Central memory CD8-positive, alpha-beta T cell (primary cell): Measurements from ENCODE around the gene TMEM164.

Experiments used
- ATAC-seq: fragments of 150-1000 bp; cut with Tn5 transposase; replicated peaks from 2 replicates; pipeline ENCODE4 v1.10.0; 2022; ENCODE audit warnings: mild to moderate bottlenecking, moderate FRiP score, moderate number of reproducible peaks; ENCODE audit not compliant: poor library complexity, severe bottlenecking; ENCODE audit errors: extremely low read depth
- DNase-seq, 2 donors: peaks; one replicate each; pipeline ENCODE4 v3.0.0; 2021; ENCODE audit warnings: low spot score in 2 of 2
- H3K27ac Mint-ChIP-seq: one replicate; pipeline ENCODE4 v1.8.0; 2022; ENCODE audit warnings: low read depth, mild to moderate bottlenecking, moderate library complexity, mixed read lengths
- H3K27me3 Mint-ChIP-seq: one replicate; pipeline ENCODE4 v1.8.0; 2022; ENCODE audit warnings: mixed read lengths
- H3K36me3 Mint-ChIP-seq: one replicate; pipeline ENCODE4 v1.8.0; 2022; ENCODE audit warnings: mild to moderate bottlenecking, moderate library complexity, mixed read lengths; ENCODE audit not compliant: insufficient read depth
- H3K4me1 Mint-ChIP-seq: one replicate; pipeline ENCODE4 v1.8.0; 2022; ENCODE audit warnings: mixed read lengths
- H3K4me3 Mint-ChIP-seq: one replicate; pipeline ENCODE4 v1.8.0; 2022; ENCODE audit warnings: mild to moderate bottlenecking, moderate library complexity, mixed read lengths
- H3K9me3 Mint-ChIP-seq: one replicate; pipeline ENCODE4 v1.8.0; 2022; ENCODE audit warnings: mixed read lengths

TMEM164 gene

GRCh38 chrX:110070970-110071369 lies 68.1 kb downstream of the TMEM164 start:
- H3K27me3 Mint-ChIP-seq: no peaks in the 10 kb centered on the region
- ATAC-seq (no peak), DNase-seq (no peak)
- no peak overlapping the region for H3K4me3 Mint-ChIP-seq
- peaks cover 2% of the 10 kb centered on the region for H3K4me1 Mint-ChIP-seq
- H3K36me3 Mint-ChIP-seq: peaks cover 5% of the 10 kb centered on the region
- H3K27ac Mint-ChIP-seq: no peak overlapping the region
- H3K9me3 Mint-ChIP-seq: peaks cover under 1% of the 10 kb centered on the region

- H3K4me3 Mint-ChIP-seq: no peak overlapping the region
- peaks cover 4% of the 10 kb centered on the region for H3K36me3 Mint-ChIP-seq
- ATAC-seq (no peak), DNase-seq (no peak)
- no peak overlapping the region for H3K27ac Mint-ChIP-seq
- H3K9me3 Mint-ChIP-seq: peaks cover 3% of the 10 kb centered on the region
- no peaks in the 10 kb centered on the region for H3K27me3 Mint-ChIP-seq
- H3K4me1 Mint-ChIP-seq: peaks cover 11% of the 10 kb centered on the region
Measured at GRCh38 chrX:110081320-110081719, 78.4 kb downstream of the TMEM164 start.

GRCh38 chrX:110081740-110082139 lies 78.8 kb downstream of the TMEM164 start:
- ATAC-seq (no peak), DNase-seq (no peak)
- H3K4me1 Mint-ChIP-seq: peaks cover 11% of the 10 kb centered on the region

GRCh38 chrX:110082161-110082560 lies 79.2 kb downstream of the TMEM164 start:
- no peak for DNase-seq
- Mint-ChIP-seq H3K4me1 (peaks cover 12% of the 10 kb centered on the region), H3K36me3 (peaks cover 5% of the 10 kb centered on the region), H3K27me3 (no peaks in the 10 kb centered on the region), H3K9me3 (no peaks in the 10 kb centered on the region), H3K4me3 (no peak overlapping the region), H3K27ac (no peak overlapping the region)
- no peak for ATAC-seq

More at GRCh38 chrX:110081740-110082139, 78.8 kb downstream of the TMEM164 start:
- no peak overlapping the region for H3K4me3 Mint-ChIP-seq
- H3K27ac Mint-ChIP-seq: no peak overlapping the region
- no peaks in the 10 kb centered on the region for H3K9me3 Mint-ChIP-seq
- H3K27me3 Mint-ChIP-seq: no peaks in the 10 kb centered on the region
- peaks cover 4% of the 10 kb centered on the region for H3K36me3 Mint-ChIP-seq

- H3K27ac Mint-ChIP-seq: no peak overlapping the region
- DNase-seq: no peak
- H3K4me3 Mint-ChIP-seq: no peak overlapping the region
- peaks cover 12% of the 10 kb centered on the region for H3K4me1 Mint-ChIP-seq
- peaks cover 3% of the 10 kb centered on the region for H3K36me3 Mint-ChIP-seq
- no peak for ATAC-seq
- no peaks in the 10 kb centered on the region for H3K9me3 Mint-ChIP-seq
- no peaks in the 10 kb centered on the region for H3K27me3 Mint-ChIP-seq
Measured at GRCh38 chrX:110086162-110086915, 83.4 kb downstream of the TMEM164 start.

- Mint-ChIP-seq H3K9me3 (no peaks in the 10 kb centered on the region), H3K27me3 (no peaks in the 10 kb centered on the region), H3K27ac (no peak overlapping the region), H3K4me1 (peaks cover 12% of the 10 kb centered on the region), H3K4me3 (no peak overlapping the region), H3K36me3 (peaks cover 3% of the 10 kb centered on the region)
- ATAC-seq (no peak), DNase-seq (no peak)
Measured at GRCh38 chrX:110086916-110087484, 84.1 kb downstream of the TMEM164 start.

- no peak overlapping the region for H3K4me3 Mint-ChIP-seq
Measured at GRCh38 chrX:110087485-110088356, 84.8 kb downstream of the TMEM164 start.

GRCh38 chrX:110089656-110090403 lies 86.9 kb downstream of the TMEM164 start:
- no peak overlapping the region for H3K4me3 Mint-ChIP-seq
- peaks cover 20% of the 10 kb centered on the region for H3K4me1 Mint-ChIP-seq
- H3K36me3 Mint-ChIP-seq: peaks cover 2% of the 10 kb centered on the region
- no peaks in the 10 kb centered on the region for H3K27me3 Mint-ChIP-seq
- H3K9me3 Mint-ChIP-seq: no peaks in the 10 kb centered on the region
- DNase-seq: no peak
- ATAC-seq: no peak
- H3K27ac Mint-ChIP-seq: no peak overlapping the region

More at GRCh38 chrX:110087485-110088356, 84.8 kb downstream of the TMEM164 start:
- Mint-ChIP-seq H3K36me3 (peaks cover 3% of the 10 kb centered on the region), H3K27me3 (no peaks in the 10 kb centered on the region), H3K4me1 (peaks cover 12% of the 10 kb centered on the region), H3K27ac (no peak overlapping the region), H3K9me3 (no peaks in the 10 kb centered on the region)
- DNase-seq: no peak
- ATAC-seq: no peak

GRCh38 chrX:110097920-110098319 lies 95.0 kb downstream of the TMEM164 start:
- H3K4me3 Mint-ChIP-seq: no peak overlapping the region
- no peak for DNase-seq
- ATAC-seq: no peak
- H3K36me3 Mint-ChIP-seq: peaks cover 4% of the 10 kb centered on the region
- H3K27ac Mint-ChIP-seq: no peak overlapping the region
- H3K4me1 Mint-ChIP-seq: peaks cover 10% of the 10 kb centered on the region
- H3K9me3 Mint-ChIP-seq: no peaks in the 10 kb centered on the region
- no peaks in the 10 kb centered on the region for H3K27me3 Mint-ChIP-seq

GRCh38 chrX:110103344-110103743 lies 100.4 kb downstream of the TMEM164 start:
- ATAC-seq (no peak), DNase-seq (no peak)
- Mint-ChIP-seq H3K4me1 (peaks cover 6% of the 10 kb centered on the region), H3K27ac (no peak overlapping the region), H3K36me3 (peaks cover 4% of the 10 kb centered on the region), H3K27me3 (no peaks in the 10 kb centered on the region), H3K9me3 (no peaks in the 10 kb centered on the region), H3K4me3 (no peak overlapping the region)

- DNase-seq: no peak
- Mint-ChIP-seq H3K4me1 (peaks cover 6% of the 10 kb centered on the region), H3K27me3 (no peaks in the 10 kb centered on the region), H3K9me3 (no peaks in the 10 kb centered on the region), H3K27ac (no peak overlapping the region), H3K36me3 (peaks cover 4% of the 10 kb centered on the region), H3K4me3 (no peak overlapping the region)
- ATAC-seq: no peak
Measured at GRCh38 chrX:110104078-110104477, 101.2 kb downstream of the TMEM164 start.

GRCh38 chrX:110108381-110108821 lies 105.5 kb downstream of the TMEM164 start:
- Mint-ChIP-seq H3K4me1 (no peaks in the 10 kb centered on the region), H3K27me3 (no peaks in the 10 kb centered on the region), H3K36me3 (no peaks in the 10 kb centered on the region), H3K9me3 (no peaks in the 10 kb centered on the region), H3K27ac (no peak overlapping the region), H3K4me3 (no peak overlapping the region)
- DNase-seq: no peak
- no peak for ATAC-seq
